GM12878 (cell line): ENCODE data around the gene KHDRBS2. TPM values are rescaled to one million over a fixed set of nuclear protein-coding genes. Genes with fewer than 3 reads are reported as not detected.

Experiments used
- ATAC-seq: fragments of 200-7000 bp; cut with Tn5 transposase; 3 replicates; pipeline ENCODE4 v1.9.1; 2020; ENCODE audit warnings: mild to moderate bottlenecking, moderate library complexity
- BruUV-seq: library from RNA; stranded (reverse); fragments of 400-500 nt; replicated peaks from 2 replicates; lab custom pipeline; 2021; lab: Mats Ljungman, UMichigan
- CTCF ChIA-PET: fragments of 300-600 bp; sonication (Branson Sonifier 250); formaldehyde crosslinking; extraction: SDS; loops from one replicate; lab custom pipeline; 2021; ENCODE audit warnings: inconsistent platforms; lab: Yijun Ruan, JAX
- POLR2A ChIA-PET: fragments of 350-600 bp; formaldehyde crosslinking; extraction: SDS; loops from one replicate; lab custom pipeline; 2021; ENCODE audit warnings: inconsistent platforms; lab: Charles Lee
- RAD21 ChIA-PET: fragments of 300-600 bp; sonication (Branson Sonifier 250); formaldehyde crosslinking; loops from one replicate; lab custom pipeline; 2023; ENCODE audit warnings: antibody characterized with exemption; ENCODE audit not compliant: unreplicated experiment; lab: Charles Lee
- SMC1A ChIA-PET: fragments of 300-600 bp; sonication (Branson Sonifier 250); formaldehyde crosslinking; loops from one replicate; lab custom pipeline; 2023; ENCODE audit not compliant: unreplicated experiment, uncharacterized antibody; lab: Charles Lee
- DNase-seq: peaks from one replicate; pipeline ENCODE4 v3.0.0-alpha.2; 2011; ENCODE audit warnings: low read depth, low spot score
- FAIRE-seq: peaks from 3 replicates; lab custom pipeline; 2011; peaks lifted over from hg19 to GRCh38; lab: Jason Lieb, UNC
- H2AFZ ChIP-seq: 2 replicates; pipeline ENCODE4 v1.6.0; 2011; ENCODE audit warnings: low read depth, low read length, control low read depth; ENCODE audit not compliant: control insufficient read depth
- H3K27ac ChIP-seq: 2 replicates; pipeline ENCODE4 v1.5.1; 2011; ENCODE audit warnings: control low read depth; ENCODE audit not compliant: control insufficient read depth, insufficient read depth
- H3K27me3 ChIP-seq, 2 experiments: replicated peaks in 1 of 2; 2 replicates each; pipeline versions ENCODE4 v1.6.0 to v1.6.1; 2011; ENCODE audit warnings: low read length in 1 of 2; ENCODE audit not compliant: control insufficient read depth in 2 of 2, insufficient read depth in 2 of 2
- H3K36me3 ChIP-seq, 2 experiments: 2 replicates each; pipeline ENCODE4 v1.5.1; 2011; ENCODE audit warnings: low read length in 1 of 2; ENCODE audit not compliant: control insufficient read depth in 2 of 2, insufficient read depth in 2 of 2
- H3K4me1 ChIP-seq: 2 replicates; pipeline ENCODE4 v1.6.1; 2011; ENCODE audit warnings: mild to moderate bottlenecking, low read length, moderate library complexity, mixed read lengths; ENCODE audit not compliant: control insufficient read depth, insufficient read depth
- H3K4me2 ChIP-seq: 2 replicates; pipeline ENCODE4 v1.6.0; 2011; ENCODE audit warnings: control low read depth; ENCODE audit not compliant: control insufficient read depth, insufficient read depth
- H3K4me3 ChIP-seq: fragments of 200-600 bp; sonication (generic); 2 replicates; pipeline ENCODE4 v1.5.1; 2016
- H3K79me2 ChIP-seq: 2 replicates; pipeline ENCODE4 v1.6.0; 2011; ENCODE audit warnings: low read length; ENCODE audit not compliant: control insufficient read depth, insufficient read depth
- H3K9ac ChIP-seq: 2 replicates; pipeline ENCODE4 v1.8.0; 2011; ENCODE audit warnings: low read length, control low read depth, mixed read lengths; ENCODE audit not compliant: control insufficient read depth, insufficient read depth
- H3K9me3 ChIP-seq: replicated peaks from 3 replicates; pipeline ENCODE4 v1.5.1; 2011; ENCODE audit warnings: mild to moderate bottlenecking, low read length; ENCODE audit not compliant: control insufficient read depth, insufficient read depth
- H4K20me1 ChIP-seq: 2 replicates; pipeline ENCODE4 v1.6.0; 2011; ENCODE audit not compliant: control insufficient read depth, insufficient read depth
- CEBPZ ChIP-seq: fragments of 150-350 bp; IDR thresholded peaks from 2 replicates; pipeline ENCODE4 v1.6.1; 2016; ENCODE audit warnings: low read depth, low read length
- EED ChIP-seq: sonication (generic); IDR thresholded peaks from 2 replicates; pipeline ENCODE4 v1.6.1; 2016; ENCODE audit warnings: antibody characterized with exemption, low read depth
- JUNB ChIP-seq: IDR thresholded peaks from 2 replicates; pipeline ENCODE4 v1.6.1; 2016; ENCODE audit warnings: antibody characterized with exemption, mild to moderate bottlenecking
- MTA2 ChIP-seq: fragments of 450-650 bp; IDR thresholded peaks from 2 replicates; pipeline ENCODE4 v1.6.1; 2016; ENCODE audit warnings: low read depth, mild to moderate bottlenecking, moderate library complexity
- RUNX3 ChIP-seq: IDR thresholded peaks from 2 replicates; pipeline ENCODE4 v1.6.1; 2012; ENCODE audit warnings: low read length, inconsistent platforms
- SMAD1 ChIP-seq: fragments of 450-650 bp; IDR thresholded peaks from 2 replicates; pipeline ENCODE4 v1.6.1; 2018; ENCODE audit warnings: mild to moderate bottlenecking, low read depth; ENCODE audit not compliant: partially characterized antibody
- TARDBP ChIP-seq: IDR thresholded peaks from 2 replicates; pipeline ENCODE4 v1.6.1; 2016; ENCODE audit warnings: borderline replicate concordance
- in situ Hi-C: fragments of 300-500 bp; cut with MboI; formaldehyde crosslinking; loops from 9 replicates; pipeline ENCODE4 v1.14.3; 2018; ENCODE audit warnings: mixed read lengths
- intact Hi-C: fragments of 100-400 bp; cut with micrococcal nuclease; formaldehyde crosslinking; loops from one replicate; pipeline ENCODE4 v1.14.2; 2022; ENCODE audit not compliant: unreplicated experiment
- polyA plus RNA-seq, 11 experiments: library from polyadenylated mRNA; depleted of rRNA in 4 of 11; unstranded in 6 of 11; stranded (reverse) in 5 of 11; fragments of >200 nt; fragmentation: Nextera tagmentation in 4 of 11; fragmentation: Illumina TruSeq in 1 of 11; extraction: Ambion mirVana in 4 of 11; extraction: Trizol in 1 of 11; gene quantifications; 1 replicate in 1 of 11; 2 replicates in 10 of 11; pipeline versions ENCODE4 v1.2.1 to v1.2.3, GENCODE V29; 2011 to 2016; ENCODE audit warnings: inconsistent platforms in 2 of 11, missing spikeins in 2 of 11, low read depth in 1 of 11
- total RNA-seq, 4 experiments: library from RNA; depleted of rRNA in 3 of 4; stranded (reverse); fragments of >200 nt in 3 of 4; fragmentation: Illumina TruSeq in 1 of 4; extraction: Trizol in 1 of 4; gene quantifications; 2 replicates each; pipeline versions ENCODE4 v1.2.1 to v1.2.3, GENCODE V29; 2013 to 2021
- TF ChIP-seq, protein P1 (sequence below): IDR thresholded peaks from 2 replicates; pipeline ENCODE4 v1.6.1; 2012; ENCODE audit warnings: improper control_type of control experiment, low read depth, low read length; ENCODE audit not compliant: insufficient replicate concordance

The KHDRBS2 gene
- total and polyA plus RNA-seq, 10 of the 15 experiments (the other 5 are each of a cell fraction or from before 2014, with no cell fraction given), result 0.11 to 0.56 TPM; not detected in 8

- ChIA-PET SMC1A (no interaction called here), RAD21 (no interaction called here), POLR2A (no interaction called here), CTCF (no interaction called here)
- Histone ChIP-seq H3K36me3 (no peaks in the 10 kb centered on the region), H4K20me1 (no peaks in the 10 kb centered on the region), H2AFZ (no peak overlapping the region), H3K4me3 (no peak overlapping the region), H3K27me3 (no peaks in the 10 kb centered on the region), H3K9ac (no peak overlapping the region), H3K4me1 (no peaks in the 10 kb centered on the region), H3K4me2 (no peak overlapping the region), H3K9me3 (no peaks in the 10 kb centered on the region), H3K79me2 (no peaks in the 10 kb centered on the region), H3K27ac (no peak overlapping the region)
- ATAC-seq (no peak), DNase-seq (no peak), FAIRE-seq (no peak)
- intact Hi-C loops, result no loop called here
- no peak for TF ChIP-seq RUNX3
- TF ChIP-seq TARDBP, result no peak
- TF ChIP-seq CEBPZ, result no peak
- TF ChIP-seq JUNB, result no peak
- TF ChIP-seq MTA2, result no peak
- TF ChIP-seq SMAD1, result no peak
- TF ChIP-seq, protein P1, sequence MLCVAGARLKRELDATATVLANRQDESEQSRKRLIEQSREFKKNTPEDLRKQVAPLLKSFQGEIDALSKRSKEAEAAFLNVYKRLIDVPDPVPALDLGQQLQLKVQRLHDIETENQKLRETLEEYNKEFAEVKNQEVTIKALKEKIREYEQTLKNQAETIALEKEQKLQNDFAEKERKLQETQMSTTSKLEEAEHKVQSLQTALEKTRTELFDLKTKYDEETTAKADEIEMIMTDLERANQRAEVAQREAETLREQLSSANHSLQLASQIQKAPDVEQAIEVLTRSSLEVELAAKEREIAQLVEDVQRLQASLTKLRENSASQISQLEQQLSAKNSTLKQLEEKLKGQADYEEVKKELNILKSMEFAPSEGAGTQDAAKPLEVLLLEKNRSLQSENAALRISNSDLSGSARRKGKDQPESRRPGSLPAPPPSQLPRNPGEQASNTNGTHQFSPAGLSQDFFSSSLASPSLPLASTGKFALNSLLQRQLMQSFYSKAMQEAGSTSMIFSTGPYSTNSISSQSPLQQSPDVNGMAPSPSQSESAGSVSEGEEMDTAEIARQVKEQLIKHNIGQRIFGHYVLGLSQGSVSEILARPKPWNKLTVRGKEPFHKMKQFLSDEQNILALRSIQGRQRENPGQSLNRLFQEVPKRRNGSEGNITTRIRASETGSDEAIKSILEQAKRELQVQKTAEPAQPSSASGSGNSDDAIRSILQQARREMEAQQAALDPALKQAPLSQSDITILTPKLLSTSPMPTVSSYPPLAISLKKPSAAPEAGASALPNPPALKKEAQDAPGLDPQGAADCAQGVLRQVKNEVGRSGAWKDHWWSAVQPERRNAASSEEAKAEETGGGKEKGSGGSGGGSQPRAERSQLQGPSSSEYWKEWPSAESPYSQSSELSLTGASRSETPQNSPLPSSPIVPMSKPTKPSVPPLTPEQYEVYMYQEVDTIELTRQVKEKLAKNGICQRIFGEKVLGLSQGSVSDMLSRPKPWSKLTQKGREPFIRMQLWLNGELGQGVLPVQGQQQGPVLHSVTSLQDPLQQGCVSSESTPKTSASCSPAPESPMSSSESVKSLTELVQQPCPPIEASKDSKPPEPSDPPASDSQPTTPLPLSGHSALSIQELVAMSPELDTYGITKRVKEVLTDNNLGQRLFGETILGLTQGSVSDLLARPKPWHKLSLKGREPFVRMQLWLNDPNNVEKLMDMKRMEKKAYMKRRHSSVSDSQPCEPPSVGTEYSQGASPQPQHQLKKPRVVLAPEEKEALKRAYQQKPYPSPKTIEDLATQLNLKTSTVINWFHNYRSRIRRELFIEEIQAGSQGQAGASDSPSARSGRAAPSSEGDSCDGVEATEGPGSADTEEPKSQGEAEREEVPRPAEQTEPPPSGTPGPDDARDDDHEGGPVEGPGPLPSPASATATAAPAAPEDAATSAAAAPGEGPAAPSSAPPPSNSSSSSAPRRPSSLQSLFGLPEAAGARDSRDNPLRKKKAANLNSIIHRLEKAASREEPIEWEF, result no peak
- TF ChIP-seq EED, result no peak
- in situ Hi-C loops, result no loop called here
- BruUV-seq, result no TSS peak
Observed at GRCh38 chr6:61947311-61947947, 338.6 kb downstream of the KHDRBS2 start.
